ENCODE data around the gene RPLP2. TPM values are rescaled to one million over a fixed set of nuclear protein-coding genes. Genes with fewer than 3 reads are reported as not detected.

RPLP2 gene
- 1,325 and 1,354 TPM in 2 replicates for total RNA-seq (2021)
- Bru-seq, nascent RNA, result percentile 98 among the genes with signal in this experiment
- percentile 97 among the genes with signal in this experiment for BruChase-seq, experiment 1, labeled RNA remaining after a 2-hour chase
- percentile 98 among the genes with signal in this experiment for BruChase-seq, experiment 2, labeled RNA remaining after a 6-hour chase
- long read RNA-seq, transcript RPLP2-207 (4 exons, 637 nt), result minor isoform, 8 of 205 reads
- long read RNA-seq, transcript RPLP2-201 (5 exons, 781 nt), result major isoform, 178 of 205 reads
- long read RNA-seq, partial matches to known transcripts, result 7 of 205 reads
- long read RNA-seq, other reads (novel, unspliced or antisense), result 8 of 205 reads

DNA sequence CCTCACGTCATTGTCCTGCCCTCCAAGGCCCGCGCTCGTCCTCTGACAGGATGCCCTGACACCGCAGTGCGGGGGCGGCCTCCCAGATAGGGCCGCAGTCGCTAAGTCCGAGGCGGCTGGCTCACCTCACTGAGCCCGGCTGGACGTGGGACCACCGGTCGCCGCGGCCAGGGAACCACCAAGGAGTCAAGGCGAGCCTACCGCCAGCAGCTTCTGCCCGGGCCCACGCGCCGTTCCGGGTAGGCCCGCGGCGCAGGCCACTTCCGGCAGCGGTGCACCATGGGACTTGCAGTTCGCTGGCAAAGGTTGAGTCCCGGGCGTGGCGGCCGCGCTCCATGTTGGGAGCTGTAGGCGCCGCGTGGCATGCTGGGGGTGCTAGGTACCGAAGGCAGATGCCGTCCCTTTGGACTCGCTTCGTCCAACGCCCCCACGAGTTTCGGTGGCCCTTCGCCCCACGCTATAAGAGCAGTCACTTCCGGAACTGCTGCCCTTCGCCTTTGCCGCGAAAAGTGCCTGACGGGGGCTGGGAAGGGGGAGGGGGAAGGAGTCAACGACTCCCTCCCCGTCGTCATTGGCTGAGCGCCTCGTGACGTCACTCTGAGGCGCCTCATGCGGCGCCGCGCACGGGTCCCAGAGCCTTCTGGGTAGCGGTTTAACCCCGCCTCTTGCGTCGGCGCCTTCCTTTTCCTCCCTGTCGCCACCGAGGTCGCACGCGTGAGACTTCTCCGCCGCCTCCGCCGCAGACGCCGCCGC, at the start of gene RPLP2:
Gene RPLP2 (plus strand): TSS at position 681 of the 753 bp plus-strand sequence. CDS start 268 bp downstream, outside the sequence.
- ChIA-PET CTCF (interaction anchor here (0.5 kb wide), 1 partner anchor 20 kb away, joined by 5 read pairs; the partner anchor contains the start of gene CEND1), POLR2A (ENCODE audit: low non-redundant PET) (interaction anchor here (0.8 kb wide), 1 partner anchor 10 kb away, joined by 8 read pairs; the partner anchor contains the start of gene PNPLA2)
- Histone ChIP-seq H3K27ac (ENCODE audit: low read depth, low read length, poor library complexity, severe bottlenecking) (peak within 1 kb of the TSS; percentile 99), H3K36me3 (ENCODE audit: insufficient read depth, low read length, poor library complexity, severe bottlenecking) (peaks cover 29% of the 10 kb centered on the region), H3K4me1 (ENCODE audit: insufficient read depth, low read length, poor library complexity, severe bottlenecking) (peaks cover 11% of the 10 kb centered on the region), H3K9me3 (ENCODE audit: low read depth, low read length, poor library complexity, severe bottlenecking) (no peaks in the 10 kb centered on the region), H3K27me3 (replicated peaks; ENCODE audit: insufficient read depth, low read depth, low read length, poor library complexity) (no peaks in the 10 kb centered on the region), H3K4me3 (ENCODE audit: low read depth, low read length, poor library complexity, severe bottlenecking) (peak within 1 kb of the TSS; percentile 95)
- TF ChIP-seq EZH2 (IDR thresholded peaks at IDR 0.05; ENCODE audit: borderline replicate concordance, low read depth, low read length, poor library complexity, severe bottlenecking), result no peak
- TF ChIP-seq, protein P1, sequence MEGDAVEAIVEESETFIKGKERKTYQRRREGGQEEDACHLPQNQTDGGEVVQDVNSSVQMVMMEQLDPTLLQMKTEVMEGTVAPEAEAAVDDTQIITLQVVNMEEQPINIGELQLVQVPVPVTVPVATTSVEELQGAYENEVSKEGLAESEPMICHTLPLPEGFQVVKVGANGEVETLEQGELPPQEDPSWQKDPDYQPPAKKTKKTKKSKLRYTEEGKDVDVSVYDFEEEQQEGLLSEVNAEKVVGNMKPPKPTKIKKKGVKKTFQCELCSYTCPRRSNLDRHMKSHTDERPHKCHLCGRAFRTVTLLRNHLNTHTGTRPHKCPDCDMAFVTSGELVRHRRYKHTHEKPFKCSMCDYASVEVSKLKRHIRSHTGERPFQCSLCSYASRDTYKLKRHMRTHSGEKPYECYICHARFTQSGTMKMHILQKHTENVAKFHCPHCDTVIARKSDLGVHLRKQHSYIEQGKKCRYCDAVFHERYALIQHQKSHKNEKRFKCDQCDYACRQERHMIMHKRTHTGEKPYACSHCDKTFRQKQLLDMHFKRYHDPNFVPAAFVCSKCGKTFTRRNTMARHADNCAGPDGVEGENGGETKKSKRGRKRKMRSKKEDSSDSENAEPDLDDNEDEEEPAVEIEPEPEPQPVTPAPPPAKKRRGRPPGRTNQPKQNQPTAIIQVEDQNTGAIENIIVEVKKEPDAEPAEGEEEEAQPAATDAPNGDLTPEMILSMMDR (conservative IDR thresholded peaks at IDR 0.05; ENCODE audit: low read depth, low read length), result no peak
- no TSS peak for BruUV-seq (replicated peaks)
- peak; percentile 98 for DNase-seq (ENCODE audit: low spot score)
- intact Hi-C loops (cut with micrococcal nuclease; ENCODE audit: unreplicated experiment), result no loop called here

DNA sequence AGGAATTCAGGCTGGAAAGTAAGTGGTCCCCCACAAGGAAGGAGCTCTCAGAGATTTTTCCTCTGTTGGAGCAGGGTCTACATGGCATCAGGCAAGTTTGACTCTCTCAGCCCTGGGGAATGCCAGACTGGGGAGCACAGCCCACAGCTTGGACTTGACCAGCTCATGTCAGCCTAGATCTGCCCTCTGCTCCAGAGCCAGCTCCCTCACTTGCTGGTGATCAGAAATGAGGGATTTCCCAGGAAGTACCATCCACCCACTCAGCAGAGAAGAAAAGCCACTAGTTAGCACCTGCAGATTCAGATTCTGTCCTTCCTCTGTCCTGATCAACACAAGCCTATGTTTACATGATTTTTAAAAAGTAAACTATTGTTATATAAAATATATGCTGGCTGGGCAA, 49.5 kb upstream of the RPLP2 start:
- Histone ChIP-seq H3K9me3 (ENCODE audit: low read depth, low read length, poor library complexity, severe bottlenecking) (no peaks in the 10 kb centered on the region), H3K4me3 (ENCODE audit: low read depth, low read length, poor library complexity, severe bottlenecking) (no peak overlapping the region), H3K27ac (ENCODE audit: low read depth, low read length, poor library complexity, severe bottlenecking) (no peak overlapping the region), H3K27me3 (replicated peaks; ENCODE audit: insufficient read depth, low read depth, low read length, poor library complexity) (no peaks in the 10 kb centered on the region), H3K36me3 (ENCODE audit: insufficient read depth, low read length, poor library complexity, severe bottlenecking) (peaks cover 48% of the 10 kb centered on the region), H3K4me1 (ENCODE audit: insufficient read depth, low read length, poor library complexity, severe bottlenecking) (no peaks in the 10 kb centered on the region)
- intact Hi-C loops (cut with micrococcal nuclease; ENCODE audit: unreplicated experiment), result no loop called here
- no TSS peak for BruUV-seq (replicated peaks)
- ChIA-PET POLR2A (ENCODE audit: low non-redundant PET) (interaction anchor here (0.7 kb wide), 1 partner anchor 311 kb away, joined by 5 read pairs; no protein-coding TSS in a partner anchor), CTCF (no interaction called here)
- DNase-seq (ENCODE audit: low spot score), result no peak
- no peak for TF ChIP-seq EZH2 (IDR thresholded peaks at IDR 0.05; ENCODE audit: borderline replicate concordance, low read depth, low read length, poor library complexity, severe bottlenecking)
- TF ChIP-seq, protein P1 (conservative IDR thresholded peaks at IDR 0.05; ENCODE audit: low read depth, low read length), result no peak

DNA sequence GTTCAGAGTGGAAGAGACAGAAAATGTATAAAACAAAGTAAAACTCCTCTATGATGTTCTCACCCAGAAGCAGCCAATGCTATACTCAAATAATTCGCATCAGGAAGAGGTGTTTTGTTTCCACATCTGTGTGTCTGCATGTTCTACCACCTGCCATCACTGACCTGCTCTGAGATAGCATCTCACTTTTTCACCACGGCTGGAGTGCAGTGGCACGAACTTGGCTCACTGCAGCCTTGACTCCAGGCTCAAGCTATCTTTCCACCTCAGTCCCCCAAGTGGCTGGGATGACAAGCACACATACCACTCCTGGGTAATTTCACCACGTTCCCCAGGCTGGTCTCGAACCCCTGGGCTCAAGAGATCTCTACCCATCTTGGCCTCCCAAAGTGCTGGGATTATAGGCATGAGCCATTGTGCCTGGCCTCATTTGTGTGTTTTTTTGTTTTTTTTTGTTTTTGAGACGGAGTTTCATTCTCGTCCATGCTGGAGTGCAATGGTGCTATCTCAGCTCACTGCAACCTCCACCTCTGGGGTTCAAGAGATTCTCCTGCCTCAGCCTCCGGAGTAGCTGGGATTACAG, 48.1 kb upstream of the RPLP2 start:
- CTCF ChIA-PET, result interaction anchor here (0.6 kb wide), 1 partner anchor 23 kb away, joined by 6 read pairs; no protein-coding TSS in a partner anchor
- TF ChIP-seq, protein P1 (conservative IDR thresholded peaks at IDR 0.05; ENCODE audit: low read depth, low read length), result no peak
- no peak for TF ChIP-seq EZH2 (IDR thresholded peaks at IDR 0.05; ENCODE audit: borderline replicate concordance, low read depth, low read length, poor library complexity, severe bottlenecking)
- BruUV-seq (replicated peaks), result no TSS peak
- no peaks in the 10 kb centered on the region for H3K27me3 ChIP-seq (replicated peaks; ENCODE audit: insufficient read depth, low read depth, low read length, poor library complexity)
- H3K36me3 ChIP-seq (ENCODE audit: insufficient read depth, low read length, poor library complexity, severe bottlenecking), result peaks cover 48% of the 10 kb centered on the region
- POLR2A ChIA-PET (ENCODE audit: low non-redundant PET), result no interaction called here
- no peak overlapping the region for H3K27ac ChIP-seq (ENCODE audit: low read depth, low read length, poor library complexity, severe bottlenecking)
- DNase-seq (ENCODE audit: low spot score), result no peak
- intact Hi-C loops (cut with micrococcal nuclease; ENCODE audit: unreplicated experiment), result no loop called here
- no peak overlapping the region for H3K4me3 ChIP-seq (ENCODE audit: low read depth, low read length, poor library complexity, severe bottlenecking)
- H3K9me3 ChIP-seq (ENCODE audit: low read depth, low read length, poor library complexity, severe bottlenecking), result no peaks in the 10 kb centered on the region
- H3K4me1 ChIP-seq (ENCODE audit: insufficient read depth, low read length, poor library complexity, severe bottlenecking), result no peaks in the 10 kb centered on the region
